ENCODE data around the gene DDX59. TPM values are rescaled to one million over a fixed set of nuclear protein-coding genes. Genes with fewer than 3 reads are reported as not detected.

The DDX59 gene
- 20.4 TPM for total RNA-seq

DNA sequence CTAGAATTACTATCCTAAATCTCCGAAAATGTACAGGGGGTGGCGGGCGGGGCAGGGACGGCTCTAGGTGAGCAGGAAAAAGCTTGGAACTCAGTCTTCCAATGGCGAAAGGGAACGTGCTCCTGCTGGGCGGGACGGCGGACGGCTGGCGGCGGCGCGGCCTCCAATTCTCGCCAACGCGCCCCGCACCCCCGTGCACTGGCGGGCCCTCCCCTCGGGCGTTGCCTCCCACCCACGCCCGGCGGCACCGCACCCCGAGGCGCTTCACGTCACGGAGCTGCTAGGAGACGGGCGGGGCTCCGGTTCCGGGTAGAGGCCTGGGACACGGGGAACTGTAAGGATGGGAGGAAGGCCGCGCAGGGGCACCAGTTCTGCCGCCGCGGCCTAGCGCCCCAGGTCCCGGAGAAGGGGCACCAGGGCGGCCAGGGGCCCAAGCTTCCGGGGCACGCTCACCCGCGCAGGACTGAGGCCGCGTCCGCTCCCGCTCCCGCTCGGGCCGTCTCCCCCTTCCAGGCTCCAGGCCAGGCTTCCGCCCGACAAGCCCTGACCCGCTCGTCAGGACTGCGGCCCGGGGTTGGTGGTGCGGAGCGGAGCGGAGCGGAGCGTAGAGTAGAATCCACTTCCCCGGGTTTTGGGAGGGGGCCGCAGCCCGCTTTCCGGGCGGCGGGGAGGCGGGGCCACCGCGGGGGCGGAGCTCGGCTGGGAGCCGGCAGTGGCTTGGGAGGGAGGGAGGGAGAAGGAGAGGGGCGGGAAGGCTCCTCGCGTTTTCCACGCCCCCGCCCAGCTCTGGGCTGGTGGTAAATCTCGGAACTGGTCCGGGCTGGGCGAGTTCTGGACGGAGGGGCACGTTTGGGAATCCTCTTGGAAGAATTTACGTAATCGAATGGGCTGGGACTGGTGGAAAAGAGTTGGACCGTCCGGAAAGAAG lies at the start of gene DDX59:
Gene DDX59 (minus strand): TSS at position 594 of the 928 bp plus-strand sequence. CDS start 3,167 bp downstream, outside the sequence.
- FAIRE-seq (no peak), DNase-seq (ENCODE audit: low spot score in 2 of 2) (peak; percentile 93 to 94)

DNA sequence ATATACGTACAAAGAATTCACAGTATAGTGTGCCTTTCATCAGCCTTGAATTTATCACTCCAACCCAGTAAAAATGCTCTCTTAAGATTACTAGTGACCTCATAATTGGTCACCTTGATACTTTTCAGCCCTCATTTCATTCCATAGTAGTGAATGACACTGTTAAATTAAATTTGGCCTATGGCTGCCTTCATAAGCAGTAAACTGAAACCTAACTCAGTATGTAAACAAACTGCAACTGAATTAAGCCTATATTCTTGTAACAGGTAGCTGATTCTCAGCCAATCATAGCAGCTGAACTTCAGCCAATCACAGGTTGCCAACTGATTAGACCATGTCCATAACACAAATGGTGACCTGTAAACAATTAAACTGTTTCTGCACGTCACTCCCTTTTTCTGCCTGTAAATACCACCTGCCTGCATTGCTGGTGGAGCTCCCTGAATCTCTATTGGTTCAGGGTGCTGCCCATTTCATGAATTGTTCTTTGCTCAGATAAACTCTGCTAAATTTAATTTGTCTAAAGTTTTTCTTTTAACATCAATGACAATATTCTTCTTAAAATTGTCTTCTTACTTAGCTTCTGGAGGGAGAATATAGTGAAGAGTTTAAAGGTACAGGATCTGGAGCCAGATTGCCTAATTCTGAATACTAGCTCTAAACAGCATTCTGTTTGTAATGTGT lies 44.9 kb upstream of the DDX59 start:
- DNase-seq (ENCODE audit: low spot score in 2 of 2) (no peak), FAIRE-seq (no peak)

DNA sequence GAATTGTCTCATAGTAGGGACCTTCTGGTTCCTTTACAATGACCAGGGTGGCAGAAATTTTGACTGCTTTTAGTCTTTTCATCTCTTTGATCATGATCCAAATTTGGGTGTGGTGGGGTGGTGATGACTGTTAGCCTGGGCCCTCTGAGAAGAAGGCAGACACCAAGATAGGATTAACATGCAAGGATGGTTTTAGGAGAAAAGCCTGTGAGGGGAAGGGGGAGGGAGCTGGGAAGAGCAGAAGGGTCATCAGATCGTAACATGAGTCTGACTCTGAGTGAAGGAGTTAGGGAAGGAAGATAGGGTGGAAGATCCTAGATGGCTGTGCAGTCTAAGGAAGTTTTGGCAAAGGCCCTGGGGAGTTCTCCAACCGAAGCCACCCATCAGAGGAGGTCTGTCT lies 40.5 kb upstream of the DDX59 start:
- no peak for DNase-seq (ENCODE audit: low spot score in 2 of 2)
- no peak for FAIRE-seq

DNA sequence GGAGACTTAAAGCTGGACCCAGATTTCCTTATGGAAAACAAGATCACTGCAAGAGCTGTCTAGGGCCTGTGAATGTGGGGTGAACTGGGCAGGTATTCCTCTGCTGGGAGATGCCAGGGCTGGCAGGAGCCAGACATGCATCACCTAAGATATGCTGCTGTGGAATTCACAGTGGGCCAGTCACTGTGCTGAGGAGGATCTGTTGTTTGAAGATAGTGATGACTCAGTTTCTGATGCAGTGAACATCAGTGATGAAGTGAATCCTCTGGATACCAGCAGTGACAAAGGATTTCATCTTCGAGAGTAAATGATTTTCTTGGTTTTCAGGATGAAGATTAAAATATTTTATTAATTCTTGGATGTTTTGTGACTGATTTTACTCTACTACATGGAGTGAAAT lies 39.1 kb upstream of the DDX59 start:
- FAIRE-seq (no peak), DNase-seq (ENCODE audit: low spot score in 2 of 2) (no peak)

DNA sequence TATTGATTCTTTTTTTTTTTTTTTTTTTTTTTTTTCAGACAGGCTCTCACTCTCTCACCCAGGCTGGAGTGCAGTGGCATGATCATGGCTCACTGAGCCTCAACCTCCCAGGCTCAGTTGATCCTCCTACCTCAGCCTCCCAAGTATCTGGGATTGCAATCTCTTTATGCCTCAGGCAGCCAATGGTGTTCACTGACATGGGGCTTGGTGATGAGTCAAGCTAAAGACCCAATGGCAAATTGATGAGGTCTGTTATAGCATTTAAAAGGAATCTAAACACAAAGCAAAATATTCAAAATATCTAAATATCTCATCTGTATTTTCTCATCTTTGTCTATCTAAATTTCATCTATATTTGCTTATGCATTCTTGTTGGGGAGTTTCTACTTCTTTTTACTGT lies 38.5 kb upstream of the DDX59 start:
- FAIRE-seq (no peak), DNase-seq (ENCODE audit: low spot score in 2 of 2) (no peak)

DNA sequence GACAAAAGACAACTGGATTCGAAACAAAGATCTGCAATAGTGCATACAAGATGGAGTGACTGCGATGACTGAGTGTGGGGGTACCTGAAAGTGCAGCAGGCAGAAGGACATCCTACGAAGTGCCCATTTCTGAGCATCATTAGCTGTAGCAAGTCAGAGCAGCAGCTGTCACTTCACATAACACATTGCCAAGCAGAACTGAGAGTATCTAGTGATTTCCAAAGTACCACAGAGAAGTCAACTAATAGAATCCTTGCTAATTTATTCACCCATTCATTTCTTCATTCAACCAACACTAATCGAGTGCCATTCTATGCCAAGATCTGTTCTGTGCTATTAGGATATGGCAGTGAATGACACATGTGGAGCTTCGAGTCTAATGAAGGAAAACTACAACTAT lies 37.4 kb upstream of the DDX59 start:
- FAIRE-seq (no peak), DNase-seq (ENCODE audit: low spot score in 2 of 2) (no peak)

DNA sequence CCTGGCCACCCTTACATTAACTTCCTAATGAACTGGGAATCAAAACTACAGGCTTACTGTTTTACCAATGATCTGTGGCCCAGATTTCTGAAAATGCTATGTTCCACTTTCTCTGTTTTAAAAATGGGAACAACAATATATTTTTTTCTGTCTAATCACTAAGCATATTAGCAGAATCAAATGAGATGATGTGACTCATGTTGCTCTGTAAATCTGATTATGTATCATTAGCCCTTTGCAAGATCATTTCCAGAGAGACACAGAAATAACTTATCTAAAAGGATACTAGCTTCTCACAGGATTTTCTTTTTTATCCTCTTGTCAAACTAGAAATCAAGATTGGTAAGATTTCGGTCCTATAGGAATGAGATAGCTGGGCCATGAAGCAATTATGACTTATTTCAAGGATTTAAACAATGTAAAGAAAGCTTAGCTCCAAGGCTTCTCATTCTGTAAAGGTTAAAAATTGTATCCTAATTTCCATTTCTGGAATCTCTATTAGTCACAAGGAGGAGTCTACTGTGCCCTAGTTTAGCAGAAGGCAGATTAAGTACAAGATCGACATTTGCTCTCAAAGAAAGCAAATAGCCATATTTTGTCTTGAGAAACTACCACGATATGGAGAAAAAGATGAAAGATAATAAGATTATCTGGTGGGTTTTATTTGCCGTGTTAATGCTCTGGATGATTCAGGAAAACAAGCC lies 36.6 kb upstream of the DDX59 start:
- DNase-seq (ENCODE audit: low spot score in 2 of 2), result no peak

DNA sequence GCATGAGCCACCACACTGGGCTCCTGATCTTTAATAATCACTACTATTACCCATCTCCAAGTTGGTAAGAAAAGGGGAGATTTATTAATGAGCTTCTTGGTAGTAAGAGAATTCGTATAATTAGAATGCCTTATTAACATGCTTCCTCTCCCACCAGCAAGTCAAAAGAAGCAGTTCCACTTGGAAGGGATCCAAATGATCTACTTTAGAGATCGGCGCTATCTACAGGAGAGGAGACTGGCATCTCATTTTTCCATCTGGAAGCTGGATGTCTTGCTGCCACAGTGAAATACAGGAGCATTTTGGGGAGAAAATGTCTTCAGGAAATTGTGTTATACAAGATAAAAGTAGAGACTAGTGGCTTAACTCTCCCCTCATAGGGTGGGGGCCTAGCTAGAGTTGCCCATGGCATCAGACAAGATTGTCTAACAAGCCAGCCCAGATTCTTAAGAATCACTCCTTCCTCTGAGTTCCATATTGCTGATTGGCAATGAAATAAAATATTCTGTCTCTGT lies 35.3 kb upstream of the DDX59 start:
- FAIRE-seq (no peak), DNase-seq (ENCODE audit: low spot score in 2 of 2) (no peak)

More for the DNA sequence above, 36.6 kb upstream of the DDX59 start:
- FAIRE-seq, result no peak

DNA sequence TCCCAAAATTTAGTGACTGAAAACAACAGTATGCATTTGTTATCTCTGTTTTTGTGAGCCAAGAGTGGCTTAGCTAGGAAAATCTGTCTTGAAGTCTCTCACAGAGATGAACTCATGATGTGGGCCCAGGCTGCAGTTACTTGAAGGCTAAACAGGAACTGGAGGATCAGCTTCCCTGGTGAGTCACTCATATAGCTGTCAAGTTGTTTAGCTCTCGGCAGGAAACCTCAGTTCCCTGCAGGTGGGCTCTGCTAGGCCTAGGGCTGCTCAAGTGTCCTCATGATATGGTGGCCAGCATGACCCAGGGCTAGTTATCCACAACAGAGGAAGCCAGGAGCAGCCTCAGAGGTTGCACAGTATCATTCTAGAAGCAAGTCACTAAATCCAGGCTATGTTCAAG lies 30.2 kb upstream of the DDX59 start:
- no peak for FAIRE-seq
- no peak for DNase-seq (ENCODE audit: low spot score in 2 of 2)

DNA sequence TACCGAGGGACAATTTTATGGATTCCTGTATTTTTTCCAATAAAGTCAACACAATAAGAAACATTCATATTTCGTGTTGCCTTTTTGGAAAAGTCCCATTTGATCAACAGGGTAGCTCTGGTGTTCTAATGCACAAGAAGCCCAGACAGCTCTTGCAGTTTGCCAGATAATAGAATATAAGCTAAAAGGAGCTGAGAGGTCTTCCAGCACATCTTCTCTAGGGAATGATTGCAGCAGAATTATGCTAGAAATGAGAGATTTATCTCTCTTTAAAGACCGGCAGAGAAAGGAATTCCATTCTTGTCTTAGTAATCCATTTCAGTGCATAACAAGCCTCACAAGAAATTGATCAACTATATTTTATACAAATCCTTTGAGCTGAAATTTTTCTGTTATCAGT lies 25.0 kb upstream of the DDX59 start:
- DNase-seq (ENCODE audit: low spot score in 2 of 2) (no peak), FAIRE-seq (no peak)

DNA sequence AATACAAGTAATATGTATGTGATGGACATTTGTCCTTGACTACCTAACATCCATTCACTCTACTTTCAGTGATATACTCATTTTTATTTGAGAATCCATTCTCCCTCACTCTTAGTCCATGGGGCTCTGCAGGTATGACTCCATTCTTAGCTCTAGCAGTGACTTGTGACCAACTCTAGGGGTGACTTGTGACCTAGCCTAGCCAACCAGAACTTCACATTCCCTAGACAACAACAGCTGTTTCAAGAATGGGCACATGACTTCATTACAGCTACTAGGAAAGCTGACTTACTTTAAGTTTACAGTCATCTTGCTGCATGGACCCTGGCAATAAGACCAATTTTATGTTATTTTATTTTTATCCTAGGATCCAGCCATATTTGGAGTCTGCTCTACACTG lies 23.6 kb upstream of the DDX59 start:
- FAIRE-seq (no peak), DNase-seq (ENCODE audit: low spot score in 2 of 2) (no peak)

DNA sequence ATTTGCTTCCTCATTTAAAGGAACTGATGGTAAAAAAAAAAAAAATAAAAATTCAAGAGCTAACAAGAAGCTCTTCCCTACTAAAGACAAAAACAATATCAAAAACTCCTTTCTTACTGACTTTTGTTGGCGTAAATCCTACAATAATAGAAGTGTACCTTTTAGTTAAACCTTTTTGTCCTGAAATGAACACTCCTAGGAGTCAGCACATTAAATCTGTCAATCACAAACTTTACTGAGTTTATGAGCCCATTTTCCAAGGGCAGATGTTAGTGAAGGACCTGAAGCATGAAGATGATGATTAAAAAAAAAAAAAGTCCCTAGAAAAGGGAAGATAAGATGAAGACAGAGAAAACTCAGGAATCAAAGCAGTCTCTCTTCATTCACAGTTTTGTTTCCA lies 22.6 kb upstream of the DDX59 start:
- FAIRE-seq, result no peak

DNA sequence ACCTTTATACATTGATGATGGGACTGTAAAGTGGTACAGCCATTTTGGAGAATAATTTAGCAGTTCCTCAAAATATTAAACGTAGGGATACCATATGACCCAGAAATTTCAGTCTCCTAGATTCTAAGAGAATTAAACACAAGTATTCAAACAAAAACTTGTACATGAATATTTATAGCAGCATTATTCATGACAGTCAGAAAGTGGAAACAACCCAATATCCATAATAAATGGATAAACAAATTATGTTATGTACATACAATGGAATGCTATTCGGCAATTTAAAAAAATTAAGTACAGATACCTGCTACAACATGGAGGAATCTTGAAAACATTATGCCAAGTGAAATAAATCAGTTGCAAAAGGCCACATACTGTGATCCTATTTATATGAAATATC lies 16.9 kb upstream of the DDX59 start:
- no peak for DNase-seq (ENCODE audit: low spot score in 2 of 2)
- no peak for FAIRE-seq

More for the DNA sequence above, 22.6 kb upstream of the DDX59 start:
- DNase-seq (ENCODE audit: low spot score in 2 of 2), result no peak

DNA sequence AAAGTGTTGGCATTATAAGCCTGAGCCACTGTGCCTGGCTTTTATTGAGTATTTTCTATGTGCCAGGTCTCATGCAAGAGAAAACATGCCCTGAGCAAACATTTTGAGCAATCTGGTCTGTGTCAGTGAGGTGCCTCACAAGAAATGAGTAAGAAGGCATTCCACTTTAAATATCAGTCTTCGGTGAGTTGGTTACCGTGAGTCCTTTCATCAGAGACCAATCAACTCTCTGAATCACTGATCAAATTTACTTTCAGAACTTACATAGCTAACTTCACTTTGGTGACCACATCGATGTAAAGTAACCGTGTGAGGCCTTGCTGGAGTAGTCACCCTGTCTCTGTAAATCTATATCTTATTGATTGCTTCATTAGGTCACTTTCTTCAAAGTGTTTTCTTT lies 14.3 kb upstream of the DDX59 start:
- DNase-seq (ENCODE audit: low spot score in 2 of 2) (no peak), FAIRE-seq (no peak)

DNA sequence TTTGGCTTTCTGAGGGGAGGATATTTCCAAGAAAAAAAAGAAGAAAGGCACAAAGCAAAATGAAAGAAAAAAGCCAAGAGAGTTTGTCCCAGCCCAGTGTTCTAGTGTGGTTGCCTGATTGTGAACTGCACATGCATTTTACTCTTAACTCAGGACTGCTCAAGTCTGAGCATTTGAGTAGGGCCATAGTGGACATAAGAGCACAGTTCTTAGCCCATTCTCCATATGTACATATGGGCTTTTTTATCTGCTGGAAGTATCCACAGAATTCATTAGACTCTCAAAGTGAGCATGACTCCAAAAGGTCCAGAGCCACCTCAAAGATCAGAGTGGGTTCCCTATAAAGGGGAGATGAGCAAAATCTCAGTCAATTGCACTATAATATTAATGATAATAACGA lies 13.6 kb upstream of the DDX59 start:
- FAIRE-seq (no peak), DNase-seq (ENCODE audit: low spot score in 2 of 2) (no peak)

DNA sequence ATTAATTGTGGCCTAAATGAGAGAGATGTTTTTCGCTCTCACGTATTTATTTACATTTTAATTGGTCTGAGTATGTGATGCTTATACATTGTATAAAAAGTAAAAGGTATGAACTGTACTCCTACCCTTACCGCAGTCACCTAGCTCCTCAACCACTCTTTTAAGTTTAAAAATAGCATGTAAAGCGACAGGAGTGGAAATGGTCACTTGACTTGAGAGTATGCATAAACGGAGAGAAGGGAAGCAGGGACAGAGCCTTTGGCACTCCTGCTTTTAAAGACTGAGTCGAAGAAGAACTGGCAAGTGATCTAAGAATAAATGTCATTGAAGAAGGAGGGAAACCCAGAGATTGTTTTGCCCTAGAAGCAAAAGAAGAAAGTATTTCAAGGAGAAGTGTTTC lies 11.5 kb upstream of the DDX59 start:
- no peak for DNase-seq (ENCODE audit: low spot score in 2 of 2)
- no peak for FAIRE-seq

DNA sequence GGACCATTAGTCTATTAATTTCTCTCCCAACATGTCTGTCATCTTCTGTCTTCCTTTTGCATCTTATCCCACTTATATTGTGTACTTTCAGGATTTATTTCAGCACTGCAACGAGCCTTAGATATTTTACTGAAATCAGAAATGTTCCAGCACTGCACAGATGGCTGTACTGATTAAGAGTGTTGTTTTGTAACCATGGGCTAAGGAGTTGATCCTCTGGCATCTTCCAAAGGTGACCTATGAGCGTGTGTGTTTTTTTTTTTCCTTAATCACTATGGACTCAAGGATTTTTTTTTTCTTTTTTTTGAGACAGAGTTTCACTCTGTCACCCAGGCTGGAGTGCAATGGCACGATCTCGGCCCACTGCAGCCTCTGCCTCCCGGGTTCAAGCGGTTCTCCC lies 7.1 kb upstream of the DDX59 start:
- DNase-seq (ENCODE audit: low spot score in 2 of 2) (no peak), FAIRE-seq (no peak)

DNA sequence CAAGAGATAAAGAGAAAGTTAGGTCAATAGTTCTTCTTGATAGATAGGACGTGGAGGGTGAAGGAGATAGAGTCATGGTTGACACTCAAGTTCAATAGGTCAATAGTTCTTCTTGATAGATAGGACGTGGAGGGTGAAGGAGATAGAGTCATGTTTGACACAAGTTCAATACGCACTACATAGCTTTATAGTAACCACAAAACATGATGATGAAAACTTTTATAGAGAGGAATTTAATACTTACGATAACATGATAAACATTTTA lies 5.8 kb upstream of the DDX59 start:
- DNase-seq (ENCODE audit: low spot score in 2 of 2) (no peak), FAIRE-seq (no peak)

DNA sequence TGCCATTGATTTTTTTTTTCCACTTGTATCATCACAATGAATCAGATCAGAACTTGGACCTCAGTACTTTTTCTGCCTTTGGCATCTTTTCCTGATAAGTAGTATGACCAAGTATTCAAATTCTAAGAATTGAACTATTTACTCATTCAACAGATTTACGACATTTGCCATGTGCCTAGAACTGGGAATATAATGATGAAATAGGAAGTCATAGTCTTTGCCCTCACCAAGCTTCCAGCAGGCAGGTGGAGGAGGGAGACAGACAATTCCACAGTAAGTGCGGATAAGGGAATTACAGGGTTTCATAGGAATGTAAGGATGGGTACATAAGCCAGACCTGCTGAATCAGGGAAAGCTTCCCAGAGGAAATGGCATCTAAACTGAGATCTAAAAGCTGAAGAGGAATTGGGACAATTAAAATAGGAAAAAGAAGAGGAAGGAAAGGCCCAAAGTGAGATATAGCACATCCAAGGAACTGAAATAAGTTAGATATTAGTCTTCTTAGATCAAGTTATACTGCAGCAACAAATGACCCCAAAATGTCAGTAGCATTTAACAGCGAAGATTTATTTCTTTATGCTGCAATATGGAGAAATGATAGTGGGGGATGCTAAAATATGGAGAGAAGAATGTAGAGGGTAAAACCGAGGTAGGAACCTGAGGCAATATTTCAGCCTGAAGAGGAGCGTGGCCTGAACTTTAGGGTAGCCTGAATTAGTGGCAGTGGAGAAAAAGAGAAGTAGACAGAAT lies 5.3 kb upstream of the DDX59 start:
- no peak for FAIRE-seq
- no peak for DNase-seq (ENCODE audit: low spot score in 2 of 2)

DNA sequence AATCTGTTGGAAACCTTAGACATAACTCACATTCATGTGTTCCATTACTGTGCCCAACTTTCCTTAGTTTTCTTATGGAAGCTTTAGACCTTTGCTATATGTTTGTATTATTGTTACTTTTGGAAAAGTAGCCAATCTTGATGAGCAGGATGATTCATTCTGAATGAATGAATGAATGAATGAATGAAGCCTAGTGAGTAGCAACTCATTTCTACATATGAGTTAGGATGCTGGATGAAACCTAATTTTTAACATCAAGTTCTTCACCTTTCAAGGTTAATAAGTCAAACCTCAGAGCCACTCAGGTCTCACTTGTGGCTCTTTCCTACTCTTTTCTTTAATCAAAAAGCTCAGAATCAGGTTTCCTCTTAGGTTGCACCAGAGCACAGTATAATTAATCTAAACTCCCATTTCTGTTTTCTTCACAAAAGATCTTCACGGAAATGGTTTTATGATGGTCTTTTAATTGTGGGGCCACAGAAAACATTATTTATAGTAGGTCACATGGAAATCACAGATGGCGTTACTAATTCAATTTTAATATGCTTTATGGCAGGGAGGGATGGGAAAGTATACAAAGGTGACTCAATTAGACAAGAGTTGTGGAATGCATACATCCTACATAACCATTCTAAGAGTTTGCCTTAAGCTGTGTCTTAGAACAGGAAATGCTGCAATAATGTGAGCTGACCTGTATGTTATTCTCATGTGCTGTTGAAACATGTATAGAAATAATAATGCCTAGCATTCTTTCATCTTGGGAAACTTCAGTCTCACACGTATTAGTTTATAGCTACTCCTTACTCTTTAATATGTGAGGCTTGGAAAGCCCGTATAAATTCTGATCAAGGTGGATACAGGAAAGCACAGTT lies 4.5 kb upstream of the DDX59 start:
- FAIRE-seq (no peak), DNase-seq (ENCODE audit: low spot score in 2 of 2) (no peak)

Measured in frontal cortex (tissue), 4 donors.